WERI-Rb-1 (cell line): ENCODE measurements around the gene TMEM9.

Experiments
- DNase-seq: peaks from one replicate; pipeline ENCODE4 v3.0.0-alpha.2; 2020
- H3K27ac ChIP-seq: fragments of 250-450 bp; sonication (Bioruptor Pico); 2 replicates; pipeline ENCODE4 v1.5.1; 2020; ENCODE audit warnings: mild to moderate bottlenecking, moderate library complexity
- H3K27me3 ChIP-seq: fragments of 250-450 bp; sonication (Bioruptor Pico); 2 replicates; pipeline ENCODE4 v1.5.1; 2021; ENCODE audit warnings: mild to moderate bottlenecking, low read depth, moderate library complexity; ENCODE audit not compliant: insufficient read depth, severe bottlenecking
- H3K36me3 ChIP-seq: fragments of 250-450 bp; sonication (Bioruptor Pico); 2 replicates; pipeline ENCODE4 v1.5.1; 2020; ENCODE audit warnings: mild to moderate bottlenecking, moderate library complexity
- H3K4me3 ChIP-seq: 2 replicates; pipeline ENCODE4 v1.5.1; 2011; ENCODE audit warnings: low read depth, mild to moderate bottlenecking, control low read depth, low read length
- H3K9me3 ChIP-seq: fragments of 250-450 bp; sonication (Bioruptor Pico); 2 replicates; pipeline ENCODE4 v1.5.1; 2021; ENCODE audit warnings: mild to moderate bottlenecking, moderate library complexity; ENCODE audit not compliant: severe bottlenecking
- CTCF ChIP-seq: IDR thresholded peaks from 2 replicates; pipeline ENCODE4 v1.5.1; 2011; ENCODE audit warnings: low read depth, mild to moderate bottlenecking, control low read depth, inconsistent platforms, low read length

Gene TMEM9

GRCh38 chr1:201156346-201156745 is 2.1 kb upstream of the TMEM9 start:
- H3K4me3 ChIP-seq, result no peak overlapping the region
- peaks cover 22% of the 10 kb centered on the region for H3K36me3 ChIP-seq
- no peak for TF ChIP-seq CTCF
- DNase-seq, result no peak
- peaks cover 3% of the 10 kb centered on the region for H3K9me3 ChIP-seq
- H3K27me3 ChIP-seq, result no peaks in the 10 kb centered on the region
- no peak overlapping the region for H3K27ac ChIP-seq

- peaks cover 32% of the 10 kb centered on the region for H3K36me3 ChIP-seq
- TF ChIP-seq CTCF, result no peak
- no peaks in the 10 kb centered on the region for H3K27me3 ChIP-seq
- H3K27ac ChIP-seq, result no peak overlapping the region
- peaks cover 3% of the 10 kb centered on the region for H3K9me3 ChIP-seq
- no peak for DNase-seq
- H3K4me3 ChIP-seq, result no peak overlapping the region
These were observed 1.1 kb upstream of the TMEM9 start for GRCh38 chr1:201155354-201155753.

GRCh38 chr1:201153474-201154388 is 543 bp downstream of the TMEM9 start:
- Histone ChIP-seq H3K27me3 (no peaks in the 10 kb centered on the region), H3K4me3 (peak overlapping the region; percentile 65), H3K27ac (peak overlapping the region; percentile 85), H3K9me3 (peaks cover 3% of the 10 kb centered on the region), H3K36me3 (peaks cover 48% of the 10 kb centered on the region)
- no peak for DNase-seq
- TF ChIP-seq CTCF, result no peak

- peak; percentile 88 for TF ChIP-seq CTCF
- Histone ChIP-seq H3K4me3 (no peak overlapping the region), H3K27ac (no peak overlapping the region), H3K9me3 (no peaks in the 10 kb centered on the region), H3K36me3 (peaks cover 92% of the 10 kb centered on the region), H3K27me3 (no peaks in the 10 kb centered on the region)
- peak; percentile 65 for DNase-seq
These were observed 4.9 kb downstream of the TMEM9 start for GRCh38 chr1:201149400-201149799.

GRCh38 chr1:201147396-201148015 is 6.8 kb downstream of the TMEM9 start:
- H3K27me3 ChIP-seq, result no peaks in the 10 kb centered on the region
- no peak for TF ChIP-seq CTCF
- peaks cover 100% of the 10 kb centered on the region for H3K36me3 ChIP-seq
- no peak overlapping the region for H3K27ac ChIP-seq
- H3K9me3 ChIP-seq, result no peaks in the 10 kb centered on the region
- peak; percentile 8 for DNase-seq
- no peak overlapping the region for H3K4me3 ChIP-seq
